Upper lobe of right lung (tissue), 1 donor: Measurements from ENCODE around the gene ZNF770. TPM values are rescaled to one million over a fixed set of nuclear protein-coding genes. Genes with fewer than 3 reads are reported as not detected.

Experiments used
- ATAC-seq: fragments of 200-7000 bp; cut with Tn5 transposase; one replicate; pipeline ENCODE4 v1.9.1; 2020; ENCODE audit warnings: mild to moderate bottlenecking, moderate library complexity
- DNase-seq: peaks from one replicate; pipeline ENCODE4 v3.0.0-alpha.2; 2020
- H3K27ac ChIP-seq: fragments of 200-600 bp; one replicate; pipeline ENCODE4 v1.8.0; 2022
- H3K27me3 ChIP-seq: fragments of 200-600 bp; one replicate; pipeline ENCODE4 v1.8.0; 2022; ENCODE audit warnings: mild to moderate bottlenecking
- H3K36me3 ChIP-seq: fragments of 200-600 bp; one replicate; pipeline ENCODE4 v1.8.0; 2022
- H3K4me1 ChIP-seq: fragments of 200-600 bp; one replicate; pipeline ENCODE4 v1.8.0; 2022
- H3K4me3 ChIP-seq: fragments of 200-600 bp; one replicate; pipeline ENCODE4 v1.8.0; 2022; ENCODE audit warnings: mild to moderate bottlenecking
- H3K9me3 ChIP-seq: fragments of 200-600 bp; one replicate; pipeline ENCODE4 v1.8.0; 2022
- intact Hi-C: fragments of 100-400 bp; cut with DNase I; formaldehyde crosslinking; loops from one replicate; pipeline ENCODE4 v1.11.0; 2022
- total RNA-seq: library from RNA; stranded (reverse); fragmentation: NEBNext Ultra II Directional; extraction: Animal tissue kit (Norgen Biotek cat#: 25700); gene quantifications from one replicate; pipeline ENCODE4 v1.2.1, GENCODE V29; 2021
- TF ChIP-seq, protein P1 (sequence below): fragments of 200-600 bp; IDR thresholded peaks from one replicate; pipeline ENCODE4 v1.8.0; 2022; ENCODE audit warnings: antibody characterized with exemption
- donor health status: DM: no; HTN: yes; CAD: no; lungs with severe emphysema.

The ZNF770 gene
- total RNA-seq, 1 donor from 2014 or later: 31.5 TPM

DNA sequence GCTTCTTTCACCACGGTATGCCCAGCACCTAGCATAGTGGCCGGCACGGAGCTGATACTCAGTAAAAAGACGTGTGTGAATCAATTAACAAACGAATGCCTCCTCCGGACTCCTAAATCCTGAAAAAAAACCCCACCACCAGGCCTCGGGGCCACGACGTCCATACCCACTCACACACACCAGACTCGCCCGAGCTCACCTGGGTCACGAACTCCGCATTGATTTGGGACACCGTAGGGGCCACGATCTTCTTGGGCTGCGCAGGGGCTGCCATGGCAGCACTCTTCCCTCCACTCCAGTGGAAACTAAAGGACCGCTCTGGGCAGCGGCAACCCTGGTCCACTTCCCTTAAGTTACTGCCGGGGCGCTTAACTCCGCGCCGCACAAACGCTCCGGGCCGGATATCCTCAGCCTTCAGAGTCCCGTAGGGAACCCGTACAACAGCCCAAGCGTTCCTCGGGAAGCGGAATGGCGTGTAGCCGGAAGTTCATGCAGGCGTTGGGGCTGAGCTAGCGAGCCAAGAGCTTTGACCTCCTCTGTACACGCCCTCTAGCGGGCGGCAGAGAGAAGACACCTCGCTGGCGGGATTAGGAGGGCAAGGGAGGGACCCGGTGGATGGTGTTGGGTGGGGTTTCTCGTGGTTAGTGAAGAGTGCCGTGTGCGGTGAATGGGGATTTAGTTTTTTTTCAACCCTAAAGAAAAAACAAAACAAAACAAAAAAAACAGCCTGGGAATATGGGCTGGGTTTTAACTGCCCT is 18.6 kb downstream of the ZNF770 start, which contains the start of gene AQR:
Gene AQR (minus strand): TSS at position 403 of the 758 bp plus-strand sequence. CDS start 129 bp downstream, at position 274.
- peak; percentile 97 for DNase-seq
- H3K27ac ChIP-seq: peak within 1 kb of the TSS; percentile 86

DNA sequence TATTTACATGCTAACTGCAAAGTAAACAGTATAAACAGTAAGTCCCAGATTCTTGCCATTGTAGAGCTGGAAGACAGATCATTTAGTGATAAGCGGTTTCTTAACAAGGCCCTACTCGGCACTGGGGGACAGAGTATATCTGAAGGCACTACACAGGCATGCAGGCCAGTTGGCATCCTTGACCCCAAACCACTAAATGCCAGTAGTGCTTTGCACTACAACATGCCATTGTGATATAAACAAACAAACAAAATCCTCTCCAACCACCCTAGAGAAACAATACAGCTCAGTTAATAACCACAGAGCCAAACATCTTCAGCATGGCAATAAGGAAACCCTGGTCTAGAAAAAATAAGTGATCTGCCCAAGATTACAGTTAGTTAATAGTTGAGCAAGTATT is 23.8 kb downstream of the ZNF770 start:
- Histone ChIP-seq H3K27ac (no peak overlapping the region), H3K9me3 (no peaks in the 10 kb centered on the region), H3K27me3 (no peaks in the 10 kb centered on the region), H3K36me3 (peaks cover 24% of the 10 kb centered on the region), H3K4me1 (peaks cover 19% of the 10 kb centered on the region), H3K4me3 (no peak overlapping the region)
- no peak for DNase-seq
- intact Hi-C loops: no loop called here
- TF ChIP-seq, protein P1, sequence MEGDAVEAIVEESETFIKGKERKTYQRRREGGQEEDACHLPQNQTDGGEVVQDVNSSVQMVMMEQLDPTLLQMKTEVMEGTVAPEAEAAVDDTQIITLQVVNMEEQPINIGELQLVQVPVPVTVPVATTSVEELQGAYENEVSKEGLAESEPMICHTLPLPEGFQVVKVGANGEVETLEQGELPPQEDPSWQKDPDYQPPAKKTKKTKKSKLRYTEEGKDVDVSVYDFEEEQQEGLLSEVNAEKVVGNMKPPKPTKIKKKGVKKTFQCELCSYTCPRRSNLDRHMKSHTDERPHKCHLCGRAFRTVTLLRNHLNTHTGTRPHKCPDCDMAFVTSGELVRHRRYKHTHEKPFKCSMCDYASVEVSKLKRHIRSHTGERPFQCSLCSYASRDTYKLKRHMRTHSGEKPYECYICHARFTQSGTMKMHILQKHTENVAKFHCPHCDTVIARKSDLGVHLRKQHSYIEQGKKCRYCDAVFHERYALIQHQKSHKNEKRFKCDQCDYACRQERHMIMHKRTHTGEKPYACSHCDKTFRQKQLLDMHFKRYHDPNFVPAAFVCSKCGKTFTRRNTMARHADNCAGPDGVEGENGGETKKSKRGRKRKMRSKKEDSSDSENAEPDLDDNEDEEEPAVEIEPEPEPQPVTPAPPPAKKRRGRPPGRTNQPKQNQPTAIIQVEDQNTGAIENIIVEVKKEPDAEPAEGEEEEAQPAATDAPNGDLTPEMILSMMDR: no peak
- no peak for ATAC-seq

More for the DNA sequence above, 18.6 kb downstream of the ZNF770 start, which contains the start of gene AQR:
- intact Hi-C loops: no loop called here
- Histone ChIP-seq H3K4me3 (peak within 1 kb of the TSS; percentile 98), H3K27me3 (no peaks in the 10 kb centered on the region), H3K9me3 (no peaks in the 10 kb centered on the region), H3K4me1 (peaks cover 19% of the 10 kb centered on the region), H3K36me3 (no peaks in the 10 kb centered on the region)
- peak; percentile 100 for ATAC-seq
- TF ChIP-seq, protein P1: peak; percentile 95

DNA sequence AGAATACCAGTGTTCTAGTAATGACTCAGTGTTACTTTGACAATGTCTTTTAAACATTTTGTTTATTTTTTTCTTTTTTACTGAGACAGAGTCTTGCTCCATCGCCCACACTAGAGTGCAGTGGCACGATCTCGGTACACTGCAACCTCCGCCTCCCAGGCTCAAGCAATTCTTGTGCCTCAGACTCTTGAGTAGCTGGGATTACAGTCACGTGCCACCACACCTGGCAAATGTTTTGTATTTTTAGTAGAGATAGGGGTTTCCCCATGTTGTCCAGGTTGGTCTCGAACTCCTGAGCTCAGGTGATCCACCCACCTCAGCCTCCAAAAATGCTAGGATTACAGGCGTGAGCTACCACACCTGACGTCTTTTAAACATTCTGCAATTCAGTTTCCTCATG is 34.2 kb downstream of the ZNF770 start:
- TF ChIP-seq, protein P1: no peak
- Histone ChIP-seq H3K36me3 (peaks cover 42% of the 10 kb centered on the region), H3K4me1 (peaks cover 5% of the 10 kb centered on the region), H3K27ac (no peak overlapping the region), H3K9me3 (no peaks in the 10 kb centered on the region), H3K27me3 (no peaks in the 10 kb centered on the region), H3K4me3 (no peak overlapping the region)
- DNase-seq (no peak), ATAC-seq (no peak)
- intact Hi-C loops: no loop called here

DNA sequence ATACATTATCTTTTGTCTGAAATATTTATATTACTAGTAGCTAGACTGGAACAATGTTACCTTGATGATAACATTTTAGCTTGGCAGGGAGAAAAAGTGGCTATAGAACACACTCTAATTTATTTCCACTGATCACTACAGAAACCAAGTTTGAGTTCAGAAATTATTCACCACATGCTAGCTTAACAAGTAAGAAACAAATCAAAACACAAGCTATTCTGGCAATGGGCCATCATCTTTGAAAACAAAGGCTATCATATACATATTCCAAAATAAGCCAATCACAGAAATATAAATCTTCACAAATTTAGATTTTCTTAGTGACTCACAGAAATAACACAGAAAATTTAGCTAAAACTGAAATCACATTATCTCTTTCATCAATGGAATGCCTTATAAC is 35.6 kb downstream of the ZNF770 start:
- H3K27ac ChIP-seq: no peak overlapping the region
- H3K36me3 ChIP-seq: peaks cover 52% of the 10 kb centered on the region
- H3K9me3 ChIP-seq: no peaks in the 10 kb centered on the region
- DNase-seq (no peak), ATAC-seq (no peak)
- intact Hi-C loops: no loop called here
- H3K4me1 ChIP-seq: peaks cover 5% of the 10 kb centered on the region
- H3K27me3 ChIP-seq: no peaks in the 10 kb centered on the region
- TF ChIP-seq, protein P1: no peak
- no peak overlapping the region for H3K4me3 ChIP-seq

DNA sequence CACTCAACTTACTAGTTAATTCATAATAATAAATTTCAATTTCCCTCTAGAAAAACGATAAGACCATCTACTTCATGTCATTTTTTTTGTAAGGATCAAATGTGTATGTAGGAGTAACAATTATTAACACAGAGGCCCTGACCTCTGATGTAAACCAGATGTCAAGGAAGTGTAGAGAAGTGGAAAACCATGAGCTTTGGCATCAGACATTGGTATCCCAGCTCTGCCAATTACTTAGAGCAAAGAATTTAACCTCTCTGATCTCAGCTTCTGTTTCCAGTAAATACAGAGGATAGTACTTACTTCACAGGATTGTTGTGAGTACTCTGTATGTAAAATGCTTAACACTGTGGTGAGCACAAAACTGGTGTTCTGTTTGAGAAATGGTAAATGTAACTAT is 36.1 kb downstream of the ZNF770 start:
- H3K36me3 ChIP-seq: peaks cover 51% of the 10 kb centered on the region
- H3K4me1 ChIP-seq: peaks cover 5% of the 10 kb centered on the region
- no peaks in the 10 kb centered on the region for H3K27me3 ChIP-seq
- no peaks in the 10 kb centered on the region for H3K9me3 ChIP-seq
- no peak overlapping the region for H3K27ac ChIP-seq
- no peak for ATAC-seq
- intact Hi-C loops: no loop called here
- no peak for DNase-seq
- H3K4me3 ChIP-seq: no peak overlapping the region
- TF ChIP-seq, protein P1: no peak
